PC-9 (cell line): Measurements from ENCODE around the gene EPHB1.

Source experiments
- CTCF ChIP-seq: fragments of 200-600 bp; sonication (generic); conservative IDR thresholded peaks from 2 replicates; pipeline ENCODE4 v1.6.1; 2017; ENCODE audit warnings: mixed run types, antibody characterized with exemption, mild to moderate bottlenecking, moderate library complexity
- EZH2 ChIP-seq: fragments of 200-600 bp; sonication (generic); IDR thresholded peaks from 2 replicates; pipeline ENCODE4 v1.8.0; 2017; ENCODE audit warnings: antibody characterized with exemption, low read depth

GRCh38 chr3:134796281-134797056 lies 1.4 kb downstream of the EPHB1 start:
- TF ChIP-seq CTCF (no peak), EZH2 (no peak)
